Left renal pelvis (tissue), 4 donors: ENCODE data around the gene CLTC. TPM values are rescaled to one million over a fixed set of nuclear protein-coding genes. Genes with fewer than 3 reads are reported as not detected.

ENCODE experiments used
- DNase-seq, 4 donors: peaks; one replicate each; pipeline ENCODE4 v3.0.0-alpha.2; 2013; ENCODE audit warnings: low read depth in 4 of 4, low spot score in 3 of 4
- polyA plus RNA-seq, 4 donors: library from polyadenylated mRNA; unstranded; fragments of 120-200 nt; gene quantifications; one replicate each; pipeline ENCODE4 v1.2.1, GENCODE V29; 2013; ENCODE audit not compliant: insufficient read length in 4 of 4

The CLTC gene
- polyA plus RNA-seq, 4 donors = 217 to 362 (median 294) TPM

- no peak for DNase-seq
Measured at GRCh38 chr17:59719526-59719925, 99.8 kb downstream of the CLTC start.

GRCh38 chr17:59722623-59723022 is 102.9 kb downstream of the CLTC start:
- no peak for DNase-seq

GRCh38 chr17:59723041-59723440 is 103.3 kb downstream of the CLTC start:
- DNase-seq = no peak

GRCh38 chr17:59723607-59724006 is 103.9 kb downstream of the CLTC start:
- DNase-seq = no peak

- no peak for DNase-seq
Measured at GRCh38 chr17:59725691-59726090, 106.0 kb downstream of the CLTC start.

GRCh38 chr17:59727817-59728533 is 108.3 kb downstream of the CLTC start:
- no peak for DNase-seq

- DNase-seq = no peak
Measured at GRCh38 chr17:59730268-59730834, 110.7 kb downstream of the CLTC start.

- DNase-seq = no peak
Measured at GRCh38 chr17:59733697-59734096, 114.0 kb downstream of the CLTC start.

GRCh38 chr17:59734226-59734625 is 114.5 kb downstream of the CLTC start:
- no peak for DNase-seq

- DNase-seq = no peak
Measured at GRCh38 chr17:59737324-59737723, 117.6 kb downstream of the CLTC start.

GRCh38 chr17:59743842-59744241 is 124.1 kb downstream of the CLTC start:
- DNase-seq = no peak

- no peak for DNase-seq
Measured at GRCh38 chr17:59745040-59745439, 125.3 kb downstream of the CLTC start.

Other genes with a start within 250 kb of the CLTC start
- 10 to 100 TPM; 56.8 to 98.4 (median 89.2) TPM for gene DHX40, start 54.3 kb upstream of the CLTC start, polyA plus RNA-seq
- 10 to 100 TPM; 17.7 to 29.6 (median 22.6) TPM for gene PTRH2, start 87.5 kb downstream of the CLTC start, polyA plus RNA-seq
- 100 to 1,000 TPM in 2 of 4 donors, 10 to 100 TPM in 2; 77.6 to 113 (median 99.2) TPM for gene VMP1, start 87.8 kb downstream of the CLTC start, polyA plus RNA-seq